PC-9 (cell line): ENCODE measurements around the gene SIK2.

Source experiments
- EZH2 ChIP-seq: fragments of 200-600 bp; sonication (generic); IDR thresholded peaks from 2 replicates; pipeline ENCODE4 v1.8.0; 2017; ENCODE audit warnings: antibody characterized with exemption, low read depth
- TF ChIP-seq, protein P1 (sequence below): fragments of 200-600 bp; sonication (generic); conservative IDR thresholded peaks from 2 replicates; pipeline ENCODE4 v1.6.1; 2017; ENCODE audit warnings: mixed run types, antibody characterized with exemption, mild to moderate bottlenecking, moderate library complexity

DNA sequence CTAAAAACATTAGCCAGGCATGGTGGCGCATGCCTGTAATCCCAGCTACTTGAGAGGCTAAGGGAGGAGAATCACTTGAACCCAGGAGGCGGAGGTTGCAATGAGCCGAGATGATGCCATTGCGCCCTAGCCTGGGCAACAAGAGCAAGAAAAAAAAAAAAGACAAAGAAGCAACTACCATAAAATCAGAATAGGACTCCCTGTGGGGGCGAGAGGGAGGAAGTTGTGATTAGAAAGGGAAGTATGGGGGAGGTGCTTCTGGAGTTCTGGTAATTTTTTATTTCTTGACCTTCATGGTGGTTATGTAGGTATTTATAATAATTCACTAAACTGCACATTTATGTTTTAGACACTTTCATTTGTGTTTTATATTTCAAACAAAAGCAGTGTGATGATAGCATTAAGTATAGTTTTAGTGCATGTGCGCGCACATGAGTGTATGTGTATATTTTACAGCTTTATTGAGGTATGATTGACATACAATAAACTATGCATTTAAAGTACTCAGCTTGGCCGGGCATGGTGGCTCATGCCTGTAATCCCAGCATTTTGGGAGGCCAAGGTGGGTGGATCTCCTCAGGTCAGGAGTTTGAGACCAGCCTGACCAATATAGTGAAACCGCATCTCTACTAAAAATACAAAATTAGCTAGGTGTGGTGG lies 43.5 kb downstream of the SIK2 start:
- TF ChIP-seq, protein P1, sequence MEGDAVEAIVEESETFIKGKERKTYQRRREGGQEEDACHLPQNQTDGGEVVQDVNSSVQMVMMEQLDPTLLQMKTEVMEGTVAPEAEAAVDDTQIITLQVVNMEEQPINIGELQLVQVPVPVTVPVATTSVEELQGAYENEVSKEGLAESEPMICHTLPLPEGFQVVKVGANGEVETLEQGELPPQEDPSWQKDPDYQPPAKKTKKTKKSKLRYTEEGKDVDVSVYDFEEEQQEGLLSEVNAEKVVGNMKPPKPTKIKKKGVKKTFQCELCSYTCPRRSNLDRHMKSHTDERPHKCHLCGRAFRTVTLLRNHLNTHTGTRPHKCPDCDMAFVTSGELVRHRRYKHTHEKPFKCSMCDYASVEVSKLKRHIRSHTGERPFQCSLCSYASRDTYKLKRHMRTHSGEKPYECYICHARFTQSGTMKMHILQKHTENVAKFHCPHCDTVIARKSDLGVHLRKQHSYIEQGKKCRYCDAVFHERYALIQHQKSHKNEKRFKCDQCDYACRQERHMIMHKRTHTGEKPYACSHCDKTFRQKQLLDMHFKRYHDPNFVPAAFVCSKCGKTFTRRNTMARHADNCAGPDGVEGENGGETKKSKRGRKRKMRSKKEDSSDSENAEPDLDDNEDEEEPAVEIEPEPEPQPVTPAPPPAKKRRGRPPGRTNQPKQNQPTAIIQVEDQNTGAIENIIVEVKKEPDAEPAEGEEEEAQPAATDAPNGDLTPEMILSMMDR: no peak
- no peak for TF ChIP-seq EZH2
